ENCODE results near the gene HSPA12B. TPM values are rescaled to one million over a fixed set of nuclear protein-coding genes. Genes with fewer than 3 reads are reported as not detected.

Gene HSPA12B
- total and polyA plus RNA-seq, 2 donors (not counting 3 experiments of a cell fraction or from before 2014, with no cell fraction given), result 3.7 to 6.6 TPM

- no peak for DNase-seq (ENCODE audit: low read depth, low spot score)
- TF ChIP-seq FOS (IDR thresholded peaks at IDR 0.05; ENCODE audit: borderline replicate concordance, insufficient read depth, low read length), result no peak
- TF ChIP-seq JUN (IDR thresholded peaks at IDR 0.05; ENCODE audit: borderline replicate concordance, insufficient read depth, insufficient read length, low read depth), result no peak
- no peak for TF ChIP-seq EZH2 (IDR thresholded peaks at IDR 0.05; ENCODE audit: borderline replicate concordance, low read depth, low read length, severe bottlenecking)
- no peak for TF ChIP-seq CTCF (IDR thresholded peaks at IDR 0.05; ENCODE audit: extremely low read depth in 1 of 2, insufficient read depth in 1 of 2, low read depth in 1 of 2, low read length in 2 of 2)
- no peak for TF ChIP-seq POLR2AphosphoS5 (IDR thresholded peaks at IDR 0.05; ENCODE audit: insufficient read depth, low read depth, low read length)
- TF ChIP-seq GATA2 (IDR thresholded peaks at IDR 0.05; ENCODE audit: insufficient read depth, insufficient read length, low read depth, low read length), result no peak
- no peak for TF ChIP-seq POLR2A (IDR thresholded peaks at IDR 0.05; ENCODE audit: low read depth, low read length)
- TF ChIP-seq MYC (IDR thresholded peaks at IDR 0.05; ENCODE audit: low read depth, low read length), result no peak
- no peak for TF ChIP-seq MAX (IDR thresholded peaks at IDR 0.05; ENCODE audit: insufficient read depth, insufficient read length)
- Histone ChIP-seq H3K9ac (replicated peaks; ENCODE audit: extremely low read depth, insufficient read depth, low read length) (no peak overlapping the region), H3K27ac (ENCODE audit: insufficient read depth, low read depth, low read length) (no peak overlapping the region), H3K27me3 (ENCODE audit: control insufficient read depth in 2 of 2, insufficient read depth in 2 of 2, low read length in 2 of 2) (peaks cover 2 to 5% of the 10 kb centered on the region in 2 experiments), H3K9me3 (replicated peaks; ENCODE audit: control insufficient read depth, insufficient read depth, low read length) (no peaks in the 10 kb centered on the region), H3K9me1 (replicated peaks; ENCODE audit: control insufficient read depth, extremely low read depth, insufficient read depth, low read length) (no peaks in the 10 kb centered on the region), H3K4me3 (replicated peaks in 1 of 3; ENCODE audit: insufficient read depth in 1 of 3, low read depth in 1 of 3, low read length in 3 of 3) (no peak overlapping the region), H3K36me3 (ENCODE audit: control insufficient read depth in 2 of 2, extremely low read depth in 1 of 2, insufficient read depth in 2 of 2, low read length in 2 of 2) (no peaks in the 10 kb centered on the region), H4K20me1 (replicated peaks; ENCODE audit: control insufficient read depth, extremely low read depth, insufficient read depth, low read length) (no peaks in the 10 kb centered on the region), H3K4me2 (ENCODE audit: insufficient read depth, low read length) (no peak overlapping the region), H3K4me1 (ENCODE audit: control insufficient read depth, extremely low read depth, insufficient read depth, low read length) (peaks cover 6% of the 10 kb centered on the region), H2AFZ (ENCODE audit: low read depth, low read length) (no peak overlapping the region), H3K79me2 (ENCODE audit: control insufficient read depth, insufficient read depth, low read length) (no peaks in the 10 kb centered on the region)
- POLR2A ChIA-PET, result no interaction called here
- CTCF ChIA-PET, result interaction anchor here (1.1 to 6.6 kb wide), 7 partner anchors 10 to 61 kb away, joined by 3 to 75 read pairs (median 5); partner anchors contain the start of genes ADISSP and SPEF1
- no TSS peak for BruUV-seq (replicated peaks)
- dilution Hi-C loops (cut with MboI; ENCODE audit: extremely low pct_ligation_motif_present, low sequenced_read_pairs), result no loop called here
- intact Hi-C loops (cut with micrococcal nuclease), result no loop called here
- no peak for FAIRE-seq
Observed at GRCh38 chr20:3720068-3720467, 12.4 kb upstream of the HSPA12B start.
